ENCODE data around the gene EXOC3.
"Not testable (repeated sequence)": the region's sequence is repeated elsewhere in the genome, so short reads cannot be mapped to it uniquely, and the experiment has no call there.

- TF ChIP-seq SP1 (IDR thresholded peaks at IDR 0.05); L3MBTL2 (conservative IDR thresholded peaks at IDR 0.05); FOXM1 (IDR thresholded peaks at IDR 0.05; ENCODE audit: borderline replicate concordance); NFRKB (IDR thresholded peaks at IDR 0.05); FOXK2 (IDR thresholded peaks at IDR 0.05); CTBP1 (IDR thresholded peaks at IDR 0.05; ENCODE audit: borderline replicate concordance); ARNT (IDR thresholded peaks at IDR 0.05): not testable (repeated sequence)
- TF ChIP-seq, protein P1, sequence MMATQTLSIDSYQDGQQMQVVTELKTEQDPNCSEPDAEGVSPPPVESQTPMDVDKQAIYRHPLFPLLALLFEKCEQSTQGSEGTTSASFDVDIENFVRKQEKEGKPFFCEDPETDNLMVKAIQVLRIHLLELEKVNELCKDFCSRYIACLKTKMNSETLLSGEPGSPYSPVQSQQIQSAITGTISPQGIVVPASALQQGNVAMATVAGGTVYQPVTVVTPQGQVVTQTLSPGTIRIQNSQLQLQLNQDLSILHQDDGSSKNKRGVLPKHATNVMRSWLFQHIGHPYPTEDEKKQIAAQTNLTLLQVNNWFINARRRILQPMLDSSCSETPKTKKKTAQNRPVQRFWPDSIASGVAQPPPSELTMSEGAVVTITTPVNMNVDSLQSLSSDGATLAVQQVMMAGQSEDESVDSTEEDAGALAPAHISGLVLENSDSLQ (IDR thresholded peaks at IDR 0.05), result not testable (repeated sequence)
These were observed 40.8 kb upstream of the EXOC3 start for GRCh38 chr5:402219-402614.
